HT1080 (cell line): ENCODE results near the gene MAX. TPM values are rescaled to one million over a fixed set of nuclear protein-coding genes. Genes with fewer than 3 reads are reported as not detected.
A peak's percentile ranks its signal among the peaks of the same experiment; 100 is the strongest.

Source experiments
- DNase-seq: peaks from one replicate; pipeline ENCODE4 v3.0.0-alpha.2; 2015; ENCODE audit warnings: low read depth
- total RNA-seq: library from RNA; depleted of rRNA; stranded (reverse); fragments of >200 nt; shearing (Covaris generic); gene quantifications from 2 replicates; pipeline ENCODE4 v1.2.3, GENCODE V29; 2014

The MAX gene
- total RNA-seq, 1 experiment from 2014 or later, result 83.7 TPM

DNA sequence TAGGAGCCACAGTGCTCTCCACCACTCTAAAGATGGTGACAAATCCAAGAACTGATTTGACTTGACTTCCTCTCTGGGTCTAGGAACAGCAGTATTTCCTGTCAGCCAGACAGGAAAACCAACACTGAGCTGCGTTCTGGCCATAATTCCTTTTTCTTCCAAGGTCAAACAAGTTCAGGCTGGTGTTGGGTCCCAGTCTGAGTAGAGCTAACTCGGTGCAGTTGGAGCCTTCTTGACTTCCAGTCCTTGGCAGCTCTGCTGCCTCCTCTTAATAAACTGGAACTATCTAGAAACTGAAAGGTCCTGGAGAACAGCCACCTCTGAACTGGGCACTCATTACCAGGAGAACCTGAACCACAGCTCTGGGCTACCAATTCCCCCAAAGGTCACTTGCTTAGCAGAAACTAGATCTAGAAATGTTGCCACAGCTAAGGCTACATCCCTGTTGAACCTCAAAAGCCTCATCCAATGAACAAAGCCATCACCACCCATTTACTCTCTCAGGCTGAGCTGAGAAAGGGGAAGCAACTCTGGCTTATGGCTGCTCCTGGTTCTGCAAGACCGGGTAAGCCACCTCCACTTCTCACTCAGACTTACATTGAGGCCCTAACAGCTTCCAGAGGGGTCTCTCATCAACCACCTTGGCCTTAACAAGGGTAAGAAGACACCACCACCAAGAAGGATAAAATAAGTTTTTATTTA lies 27.7 kb downstream of the MAX start:
- no peak for DNase-seq

DNA sequence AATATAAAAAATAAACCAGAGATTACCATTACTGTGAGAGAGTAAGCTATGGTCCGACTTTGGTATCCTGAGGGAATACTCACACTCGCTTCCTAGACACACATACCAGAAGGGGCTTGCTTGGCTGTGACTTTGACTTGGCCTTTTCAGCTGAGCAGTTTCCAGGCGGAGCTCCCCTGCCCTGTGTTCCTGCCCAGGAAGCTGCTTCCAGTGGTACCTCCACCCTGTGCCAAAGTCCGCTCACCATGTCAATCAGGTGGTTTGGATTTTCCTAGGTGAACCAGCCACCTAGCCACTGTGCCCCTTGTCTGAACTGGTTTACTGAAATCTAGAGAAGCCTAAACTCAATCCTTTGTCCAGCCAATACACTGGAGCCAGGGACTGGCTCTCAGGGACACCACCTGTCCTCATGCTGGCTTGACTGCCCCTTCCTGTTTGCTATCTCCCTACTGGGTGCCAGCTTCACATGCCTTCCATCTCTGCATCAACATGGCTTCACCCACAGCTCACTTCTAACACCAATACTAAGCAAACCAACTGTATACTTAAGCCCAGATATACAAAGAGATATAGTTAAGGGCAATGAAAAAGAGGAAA lies 28.6 kb downstream of the MAX start:
- no peak for DNase-seq

DNA sequence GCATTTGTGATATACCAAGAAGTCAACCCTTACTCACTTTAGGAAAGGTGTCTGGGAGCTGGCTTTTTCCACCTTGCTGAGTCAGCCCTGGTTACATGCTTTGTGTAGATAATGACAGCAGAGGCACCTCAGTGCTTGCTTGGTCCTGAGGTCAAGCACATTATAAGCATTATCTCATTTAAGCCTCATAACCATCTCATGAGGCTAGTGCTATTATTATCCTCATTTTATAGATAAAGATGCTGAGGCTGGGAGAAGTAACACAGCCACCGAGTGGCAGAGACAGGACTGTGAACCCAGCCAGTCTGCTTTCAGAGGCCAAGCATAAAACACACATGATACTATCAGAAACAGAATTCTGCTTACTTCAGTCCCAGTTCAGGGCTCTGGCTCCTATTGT lies 29.4 kb downstream of the MAX start:
- DNase-seq, result no peak

DNA sequence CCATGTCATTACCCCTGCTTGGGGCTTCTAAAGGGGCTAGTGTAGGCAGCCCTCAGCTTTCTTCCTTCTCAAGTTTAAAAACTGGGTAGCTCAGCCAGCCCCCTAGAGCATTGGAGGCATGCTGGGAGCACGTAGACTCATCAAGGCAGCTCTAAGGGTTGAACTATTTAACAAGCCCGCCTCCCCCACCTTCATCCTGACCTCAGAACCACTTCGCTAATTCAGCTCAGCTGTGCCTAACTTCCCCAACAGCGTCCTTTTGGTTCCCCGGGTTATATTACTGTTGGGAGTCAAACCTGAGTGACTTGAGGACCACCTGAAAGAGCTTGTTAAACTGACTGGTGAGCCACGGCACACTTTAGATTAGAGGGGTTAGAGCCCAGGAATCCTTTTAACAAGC lies 30.1 kb downstream of the MAX start:
- no peak for DNase-seq

DNA sequence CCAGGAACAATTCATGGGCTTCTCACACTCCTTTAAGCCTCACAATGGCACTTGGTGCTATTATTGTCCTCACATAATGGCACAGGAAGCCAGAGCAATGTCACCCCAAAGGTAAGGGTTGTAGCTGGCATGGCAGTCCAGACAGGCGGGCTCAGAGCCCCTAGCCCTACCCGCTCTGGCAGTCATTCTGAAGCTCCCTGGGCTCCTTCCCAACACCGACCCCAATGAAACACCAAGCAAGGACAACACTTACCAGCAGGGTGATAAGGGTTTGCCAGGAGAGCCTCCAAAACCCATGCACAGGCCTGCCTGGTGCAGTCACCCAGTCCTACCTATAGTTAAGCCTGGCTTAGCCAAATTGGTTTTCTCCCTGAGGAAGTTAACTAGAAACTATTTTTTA lies 30.8 kb downstream of the MAX start:
- DNase-seq, result no peak

DNA sequence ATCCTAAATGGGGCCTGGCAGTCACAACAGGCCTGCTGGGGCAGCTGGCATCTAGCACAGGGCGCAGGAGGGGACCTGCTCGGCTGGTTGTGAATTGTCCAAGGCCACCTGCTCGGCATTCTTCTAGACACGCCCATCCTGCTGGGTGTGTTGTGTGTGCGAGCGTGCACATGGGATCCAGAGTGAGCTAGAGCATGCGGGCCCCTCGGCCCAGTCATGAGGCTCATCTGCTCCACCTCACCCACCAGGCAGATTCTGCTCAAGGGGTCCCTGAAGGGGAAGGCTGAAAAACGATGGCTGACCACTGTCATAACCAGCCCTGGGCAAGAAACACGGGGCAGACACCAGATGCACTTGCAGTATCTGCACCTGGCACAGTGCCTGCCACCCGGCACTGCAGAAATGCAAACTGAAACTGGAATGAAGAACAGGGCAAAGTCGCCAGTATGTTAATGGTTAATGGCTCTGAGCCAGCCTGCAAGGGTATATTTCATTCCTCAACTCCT lies 31.8 kb downstream of the MAX start:
- DNase-seq, result no peak

DNA sequence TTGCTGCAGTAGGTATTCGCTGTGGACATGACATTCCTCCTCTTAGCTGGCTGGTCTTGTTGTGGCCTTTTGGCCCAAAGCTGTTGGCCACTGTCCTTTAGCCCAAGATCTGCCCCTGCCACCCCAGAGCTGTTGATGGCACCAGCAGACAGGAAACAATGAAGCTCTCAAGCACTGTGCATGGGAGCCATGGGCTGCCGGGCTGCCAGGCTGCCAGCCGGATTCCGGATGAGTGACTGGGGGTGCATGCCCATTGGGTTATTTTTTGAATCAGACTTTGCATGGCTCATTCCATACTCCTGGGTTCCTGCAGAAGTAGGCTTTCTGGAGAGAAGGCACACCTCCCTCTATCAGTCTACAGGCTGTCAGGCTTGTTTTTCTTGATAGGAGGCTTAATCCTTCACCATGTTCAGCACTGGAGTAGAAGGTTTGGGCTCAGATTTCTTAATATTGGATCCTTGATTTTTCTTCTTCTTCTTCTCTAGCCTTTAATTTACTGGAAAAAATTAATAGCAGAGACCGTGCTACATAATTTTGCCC lies 32.4 kb downstream of the MAX start:
- no peak for DNase-seq

DNA sequence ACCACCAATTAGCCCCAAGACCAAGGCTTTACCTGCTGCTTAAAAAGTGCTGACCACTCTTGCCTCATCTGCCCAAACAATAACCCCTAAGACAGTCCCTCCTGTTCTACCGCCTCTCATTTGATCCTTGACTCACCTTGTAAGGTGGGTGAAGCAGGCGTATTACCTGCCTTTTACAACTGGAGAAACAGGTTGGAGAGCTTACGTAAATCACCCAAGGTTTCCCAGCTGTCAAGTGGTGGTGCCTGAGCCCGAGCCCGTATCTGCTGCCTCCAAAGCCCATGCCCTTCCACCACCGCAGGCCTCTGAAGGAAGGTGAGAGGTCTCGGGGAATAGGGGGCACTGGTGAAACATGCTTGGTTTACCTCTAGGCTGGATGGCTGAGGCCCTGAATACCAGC lies 36.6 kb downstream of the MAX start:
- DNase-seq, result no peak

DNA sequence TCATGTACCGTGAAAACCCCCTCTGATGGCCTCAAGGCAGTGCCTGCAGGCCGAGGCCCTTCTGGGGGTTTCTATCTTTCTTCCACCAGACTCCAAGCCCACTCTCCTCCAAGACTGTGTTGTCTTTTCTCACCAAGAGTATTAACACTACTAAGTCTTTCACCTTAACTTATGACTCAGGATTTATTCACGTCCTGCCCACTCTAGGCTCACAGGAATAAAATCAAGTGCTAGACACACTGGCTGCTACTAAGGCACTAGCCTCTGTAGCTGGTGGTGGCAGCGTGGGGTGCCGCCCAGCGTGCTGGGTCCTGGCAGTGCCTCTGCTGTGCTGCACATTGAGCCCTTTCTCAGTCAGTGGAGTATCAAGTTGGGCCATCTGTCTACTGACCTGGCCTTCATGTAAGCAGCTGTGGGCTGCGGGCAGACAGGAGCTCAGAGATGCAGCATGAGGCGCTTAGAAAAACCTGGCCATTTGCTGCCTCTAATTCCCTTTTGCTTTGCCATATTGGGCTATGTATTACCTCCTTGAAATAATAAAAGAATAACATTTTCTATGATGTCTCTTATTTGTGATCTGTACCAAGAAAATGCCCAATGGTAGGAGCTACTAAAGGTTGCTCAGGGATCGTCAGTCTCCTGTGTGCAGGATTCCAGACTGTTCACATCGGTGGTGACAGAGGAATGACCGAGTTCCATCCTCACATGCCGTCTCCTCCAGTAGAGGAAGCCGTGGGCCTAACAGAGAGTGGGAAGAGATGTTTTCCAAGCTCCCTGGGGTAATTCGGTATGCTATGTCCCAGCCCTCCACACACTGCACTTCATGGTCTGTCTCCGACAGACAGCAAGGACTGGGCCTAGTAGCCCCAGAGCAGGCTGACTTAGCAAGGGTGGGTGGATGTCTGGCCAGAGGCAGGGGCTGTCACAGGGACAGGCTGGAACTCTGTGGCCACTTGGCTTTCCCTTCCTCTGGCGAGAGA lies 39.9 kb downstream of the MAX start:
- DNase-seq, result peak; percentile 78

DNA sequence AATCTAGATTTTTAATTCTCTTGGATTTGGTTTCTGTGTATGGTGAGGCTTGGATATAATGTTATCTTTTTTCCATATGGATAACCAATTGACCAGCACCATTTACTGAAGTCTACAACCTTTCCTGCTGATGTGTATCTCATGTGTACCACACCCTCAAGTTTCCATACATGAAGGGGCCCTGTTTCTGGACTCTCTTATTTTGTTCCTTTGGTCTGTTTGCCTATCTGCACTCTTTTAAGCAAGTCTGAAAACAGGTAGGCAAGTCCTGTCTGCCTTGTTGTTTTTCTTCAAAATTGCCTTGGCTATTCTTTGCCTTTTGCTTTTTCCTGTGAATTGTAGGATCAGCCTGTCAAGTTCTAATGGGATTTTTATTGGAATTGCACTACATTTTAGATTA lies 44.6 kb downstream of the MAX start:
- no peak for DNase-seq

DNA sequence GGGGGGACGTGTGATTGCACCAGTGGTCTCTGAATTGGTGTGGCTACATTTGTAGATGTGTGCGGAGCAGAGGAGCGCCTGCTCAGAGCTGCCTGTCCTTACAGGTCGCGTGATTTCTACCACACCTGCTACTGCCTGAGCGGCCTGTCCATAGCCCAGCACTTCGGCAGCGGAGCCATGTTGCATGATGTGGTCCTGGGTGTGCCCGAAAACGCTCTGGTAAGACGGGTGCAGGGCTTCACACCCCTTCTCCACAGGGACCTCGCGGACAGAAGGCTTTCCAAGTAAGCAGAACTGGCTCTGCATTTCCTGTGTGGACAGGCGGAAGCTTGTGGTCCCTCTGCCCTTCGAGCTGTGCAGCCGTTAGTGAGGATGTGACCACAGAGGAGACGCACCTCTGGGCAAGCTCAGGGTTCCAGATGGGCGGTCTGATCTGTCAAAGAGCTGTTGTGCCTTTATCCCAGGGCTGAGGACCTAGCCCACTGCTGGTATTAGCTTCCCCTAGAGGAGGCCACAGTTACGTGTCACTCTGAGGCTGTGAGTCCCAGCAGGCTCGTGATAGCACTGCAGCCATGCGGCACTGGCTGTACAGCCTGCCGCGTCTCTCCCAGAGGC lies 47.7 kb downstream of the MAX start:
- DNase-seq, result no peak

DNA sequence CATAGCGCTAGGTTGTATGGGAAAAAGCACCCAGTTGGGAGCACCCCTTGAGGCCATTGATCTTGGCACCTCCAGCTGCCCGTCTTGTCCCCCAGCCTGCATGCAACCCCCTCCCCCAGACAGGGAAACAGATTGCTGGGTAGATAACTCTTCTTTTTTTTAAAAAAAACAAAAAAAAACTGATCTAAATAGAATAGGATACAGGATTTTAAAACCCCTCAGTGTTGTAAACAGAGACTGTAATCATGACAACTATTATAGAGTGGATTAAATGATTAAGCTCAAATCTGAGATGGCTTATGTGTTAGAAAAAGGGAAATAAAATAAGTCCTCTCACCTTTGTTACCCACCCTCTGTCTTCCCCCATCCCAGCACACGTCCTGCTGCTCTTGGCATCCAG lies 48.9 kb downstream of the MAX start:
- no peak for DNase-seq

DNA sequence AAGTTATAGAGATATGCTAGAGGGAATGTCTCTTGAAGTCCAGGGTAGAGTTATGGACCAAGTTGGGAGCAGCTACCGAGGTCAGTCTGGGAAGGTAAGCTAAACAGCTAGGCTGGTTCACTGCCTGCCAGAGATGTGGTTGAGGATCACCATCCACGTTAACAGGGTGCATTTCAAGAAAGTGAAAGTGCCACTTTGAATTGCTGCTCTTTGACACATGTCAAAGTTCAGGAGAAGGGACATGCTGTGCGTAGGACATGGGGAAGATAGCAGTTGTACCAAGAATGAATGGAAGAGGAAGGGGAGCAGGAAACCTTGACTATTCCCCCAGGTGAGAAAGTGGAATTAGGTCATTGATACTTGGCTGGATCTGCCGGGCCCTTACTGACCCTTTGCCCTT lies 49.5 kb downstream of the MAX start:
- no peak for DNase-seq

DNA sequence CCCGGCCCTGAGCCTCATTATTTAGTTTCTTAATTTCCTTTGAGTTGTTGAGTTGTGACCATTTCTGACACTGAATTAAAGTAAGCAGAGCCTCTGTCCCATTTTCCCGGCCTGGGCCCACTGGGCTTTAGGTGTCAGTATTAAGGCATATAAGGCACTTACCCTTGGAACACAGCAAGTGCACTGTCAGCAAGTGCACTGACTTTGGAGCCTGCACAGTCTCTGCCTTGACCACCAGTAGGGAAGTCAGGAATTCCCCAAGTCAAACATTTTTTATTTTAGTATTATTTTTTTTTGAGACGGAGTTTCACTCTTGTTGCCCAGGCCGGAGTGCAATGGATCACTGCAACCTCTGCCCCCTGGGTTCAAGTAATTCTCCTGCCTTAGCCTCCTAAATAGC lies 56.6 kb downstream of the MAX start:
- DNase-seq, result no peak

DNA sequence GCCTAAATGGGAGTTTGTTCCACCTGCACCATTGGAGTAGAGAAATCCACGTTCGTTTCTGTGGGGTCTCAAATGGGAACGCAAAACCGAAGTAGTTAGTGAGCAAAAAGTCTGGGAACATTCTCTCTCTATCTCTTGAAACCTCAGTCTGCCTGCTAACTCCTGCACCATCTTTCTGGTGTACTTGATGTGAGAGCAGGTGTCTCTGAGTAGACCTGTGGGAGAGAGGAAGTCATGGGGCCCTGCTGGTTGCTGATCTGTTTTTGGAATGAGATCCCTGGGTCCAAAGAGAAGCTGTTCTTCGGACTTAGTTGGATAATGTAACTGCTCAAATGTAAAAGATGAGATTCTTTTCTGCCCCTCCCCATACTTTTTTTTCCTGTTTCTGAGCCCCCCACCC lies 57.3 kb downstream of the MAX start:
- no peak for DNase-seq

DNA sequence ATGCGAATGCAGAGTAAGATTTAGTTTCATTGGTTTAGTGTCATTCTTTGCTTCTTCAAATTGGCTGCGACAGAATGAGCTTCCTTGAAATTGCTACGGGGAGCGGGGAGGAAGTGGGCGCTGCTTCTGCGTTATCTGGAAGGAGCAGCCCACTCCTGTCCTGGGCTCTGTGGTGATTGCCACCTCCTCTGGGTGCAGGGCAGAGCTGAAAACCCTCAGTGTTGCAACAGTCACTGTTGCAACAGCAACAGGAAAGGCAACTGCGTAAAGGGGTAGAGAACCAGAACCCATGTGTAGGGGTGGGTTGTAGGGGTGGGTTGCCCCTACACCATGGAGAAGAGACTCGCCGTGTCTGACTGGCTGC lies 57.7 kb downstream of the MAX start:
- no peak for DNase-seq

DNA sequence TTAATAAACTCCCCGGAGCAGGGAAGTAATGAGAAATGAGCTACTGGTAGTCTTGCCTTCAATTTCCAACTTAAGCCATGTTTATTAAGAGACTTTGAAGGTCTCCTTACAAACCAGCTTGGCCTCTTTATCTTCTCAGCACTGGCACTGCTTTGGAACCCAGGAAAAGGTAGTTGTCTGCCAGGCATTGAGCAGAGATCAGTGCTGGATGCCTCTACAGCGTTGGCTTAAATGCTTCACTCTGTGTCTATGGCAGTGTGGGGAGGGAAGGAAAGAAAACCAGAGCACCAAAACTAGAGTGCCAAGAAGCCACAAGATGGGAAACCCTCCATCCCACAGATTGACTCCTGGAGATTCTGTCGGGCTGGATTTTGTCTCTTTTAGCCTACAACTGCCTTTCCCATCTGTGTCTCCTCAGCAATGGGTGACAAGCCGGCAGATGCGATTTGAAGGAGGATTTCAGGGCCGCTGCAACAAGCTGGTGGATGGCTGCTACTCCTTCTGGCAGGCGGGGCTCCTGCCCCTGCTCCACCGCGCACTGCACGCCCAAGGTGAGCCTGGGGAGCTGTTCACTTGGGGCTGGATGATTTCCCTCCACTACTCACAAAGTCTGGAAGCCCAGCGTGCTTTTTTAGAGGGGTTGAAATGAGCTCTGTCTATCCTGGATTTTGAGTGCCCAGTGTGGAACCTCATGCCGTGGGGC lies 58.3 kb downstream of the MAX start:
- no peak for DNase-seq

DNA sequence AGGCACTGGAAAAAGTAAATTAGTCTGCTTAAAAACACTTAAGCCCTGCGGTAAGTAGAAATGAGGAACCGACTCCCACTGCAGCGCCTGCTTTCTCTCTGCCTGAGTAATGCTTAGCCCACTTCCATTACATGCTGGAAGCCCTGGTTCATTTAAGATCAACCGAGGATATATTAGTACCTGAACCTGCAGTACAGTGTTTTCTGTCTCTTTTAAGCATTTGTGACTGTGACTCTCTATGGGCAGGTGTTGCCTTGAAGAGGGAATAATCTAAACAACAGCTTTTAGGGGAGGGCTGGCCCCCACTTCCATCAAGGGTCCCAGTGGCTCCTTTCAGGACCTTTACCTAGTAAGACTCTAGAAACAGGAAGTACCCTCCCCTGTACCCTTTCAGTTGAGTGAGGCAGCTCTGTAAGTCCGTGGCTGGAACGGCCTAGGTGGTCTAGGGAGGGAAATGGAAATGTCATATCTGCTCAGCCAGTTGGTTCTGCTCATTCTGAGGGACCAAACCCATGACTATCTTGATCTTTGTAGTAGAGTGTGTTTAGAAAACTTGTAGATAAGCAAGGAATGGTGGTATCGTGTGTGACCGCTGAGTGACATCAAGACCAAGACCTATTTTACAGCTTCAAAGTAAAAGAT lies 59.5 kb downstream of the MAX start:
- DNase-seq, result no peak

DNA sequence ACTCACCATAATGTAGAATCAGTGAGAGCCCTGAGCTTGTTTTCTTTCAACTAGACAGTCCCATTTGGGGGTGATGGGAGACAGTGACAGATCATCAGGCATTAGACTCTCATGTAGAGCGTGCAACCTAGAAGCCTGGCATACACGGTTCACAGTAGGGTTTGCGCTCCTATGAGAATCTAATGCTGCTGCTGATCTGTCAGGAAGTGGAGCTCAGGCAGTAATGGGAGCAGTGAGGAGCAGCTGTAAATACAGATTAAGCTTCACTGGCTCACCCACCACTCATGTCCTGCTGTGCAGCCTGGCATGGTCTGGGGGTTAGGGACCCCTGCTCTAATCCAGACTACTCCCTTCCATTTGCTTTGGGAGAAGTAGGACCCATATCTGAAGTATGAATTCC lies 60.0 kb downstream of the MAX start:
- no peak for DNase-seq

DNA sequence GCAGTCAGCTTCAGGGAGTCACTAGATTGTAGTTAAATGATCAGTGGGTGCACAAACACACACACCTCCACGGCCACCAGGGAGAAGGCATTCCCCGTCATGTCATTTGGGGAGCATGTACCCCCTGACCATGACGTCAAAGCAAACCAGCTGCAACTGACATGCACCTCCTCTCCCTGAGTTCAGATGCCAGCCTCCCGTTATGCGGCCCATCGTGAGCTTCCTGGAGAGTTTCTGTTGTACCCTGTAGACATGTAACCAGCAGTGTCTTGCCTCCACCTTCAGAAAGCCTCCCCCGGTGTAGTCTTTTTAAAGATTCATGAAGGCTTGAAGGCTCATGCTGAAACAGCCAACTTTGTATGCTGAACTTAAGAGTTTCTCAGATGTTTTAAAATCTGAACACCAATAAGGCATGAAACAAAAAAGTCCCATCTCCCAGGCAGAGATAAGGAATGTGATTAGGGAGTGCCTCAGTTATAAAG lies 60.8 kb downstream of the MAX start:
- DNase-seq, result no peak
